Kidney (tissue), 14 donors: Measurements from ENCODE around the gene METTL2A. TPM values are rescaled to one million over a fixed set of nuclear protein-coding genes. Genes with fewer than 3 reads are reported as not detected.
"Not testable (repeated sequence)": the region's sequence is repeated elsewhere in the genome, so short reads cannot be mapped to it uniquely, and the experiment has no call there.

ENCODE experiments used
- DNase-seq, 5 donors: peaks; one replicate each; pipeline ENCODE4 v3.0.0-alpha.2; 2013 to 2020
- FAIRE-seq: peaks from 2 replicates; lab custom pipeline; 2012; peaks lifted over from hg19 to GRCh38; lab: Jason Lieb, UNC
- H3K27ac ChIP-seq, 2 donors: one replicate each; pipeline ENCODE4 v1.7.0; 2013; ENCODE audit warnings: low read depth in 2 of 2, low read length in 2 of 2, inconsistent platforms in 1 of 2
- H3K27me3 ChIP-seq: one replicate; pipeline ENCODE4 v1.7.1; 2013; ENCODE audit warnings: low read length, inconsistent platforms; ENCODE audit not compliant: control insufficient read depth, insufficient read depth
- H3K36me3 ChIP-seq, 3 donors: one replicate each; pipeline versions ENCODE4 v1.7.0 to v1.7.1; 2013; ENCODE audit warnings: low read length in 3 of 3, control low read depth in 1 of 3, inconsistent platforms in 1 of 3; ENCODE audit not compliant: insufficient read depth in 3 of 3, control insufficient read depth in 2 of 3
- H3K4me1 ChIP-seq, 3 donors: one replicate each; pipeline versions ENCODE4 v1.7.0 to v1.7.1; 2013; ENCODE audit warnings: low read length in 3 of 3, inconsistent platforms in 1 of 3, low read depth in 1 of 3; ENCODE audit not compliant: control insufficient read depth in 2 of 3, insufficient read depth in 2 of 3
- H3K4me3 ChIP-seq, 3 donors: one replicate each; pipeline versions ENCODE4 v1.7.0 to v1.8.1; 2013; ENCODE audit warnings: low read length in 3 of 3, control low read depth in 1 of 3, inconsistent platforms in 1 of 3
- H3K9ac ChIP-seq, 3 donors: one replicate each; pipeline versions ENCODE4 v1.7.0 to v1.7.1; 2013; ENCODE audit warnings: low read length in 3 of 3, control low read depth in 1 of 3, inconsistent platforms in 1 of 3
- H3K9me3 ChIP-seq, 3 donors: one replicate each; pipeline versions ENCODE4 v1.7.0 to v1.7.1; 2013; ENCODE audit warnings: low read length in 3 of 3, control low read depth in 1 of 3, inconsistent platforms in 1 of 3; ENCODE audit not compliant: control insufficient read depth in 2 of 3, insufficient read depth in 1 of 3
- intact Hi-C: fragments of 100-400 bp; cut with DNase I; formaldehyde crosslinking; loops from one replicate; pipeline ENCODE4 v1.11.1; 2022
- polyA plus RNA-seq: library from polyadenylated mRNA; stranded (reverse); fragments of 350-450 nt; fragmentation: Illumina TruSeq; extraction: RNeasy Lipid Tissue Mini Kit (QIAGEN cat#74804); gene quantifications from one replicate; pipeline ENCODE4 v1.2.3, GENCODE V29; 2014; ENCODE audit warnings: low read depth, low replicate concordance; ENCODE audit not compliant: insufficient read depth
- total RNA-seq: library from RNA; stranded (reverse); fragmentation: NEBNext Ultra II Directional; extraction: Animal tissue kit (Norgen Biotek cat#: 25700); gene quantifications from one replicate; pipeline ENCODE4 v1.2.1, GENCODE V29; 2021
- TF ChIP-seq, protein P1 (sequence below): IDR thresholded peaks from 3 replicates; pipeline ENCODE4 v1.5.1; 2012; ENCODE audit warnings: mild to moderate bottlenecking, moderate library complexity, borderline replicate concordance; ENCODE audit not compliant: insufficient read depth; ENCODE audit errors: extremely low read depth
- donor health status: control.
- donor health status: control.
- donor health status: control.
- donor health status: control.
- donor health status: control.
- donor health status: DM: yes; HTN: yes; CAD: no.
- donor health status: Normal renal cell carcinoma (clear cell type).

The METTL2A gene
- total and polyA plus RNA-seq, 2 donors from 2014 or later = 13.1 to 20.1 TPM

DNA sequence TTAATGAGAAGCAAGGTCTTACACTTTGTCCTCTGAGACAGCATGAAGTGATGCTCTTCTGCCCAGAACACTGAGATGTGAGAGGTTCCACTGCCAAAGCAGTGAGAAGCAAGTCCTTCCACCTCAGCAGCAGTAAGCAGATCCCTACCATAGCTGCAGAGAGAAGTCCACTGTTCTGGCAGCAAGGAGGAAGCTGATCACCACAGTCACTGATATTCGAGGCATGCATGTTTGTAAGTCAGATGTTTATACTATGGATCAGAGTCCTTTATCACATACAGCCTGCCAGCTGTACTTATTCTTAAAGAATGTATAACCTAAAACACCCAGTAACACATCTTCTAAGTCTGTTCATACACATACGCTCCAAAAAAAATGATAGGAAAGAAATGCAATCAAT is 18.2 kb upstream of the METTL2A start:
- Histone ChIP-seq H3K9me3 (no peaks in the 10 kb centered on the region), H3K9ac (no peak overlapping the region), H3K4me3 (no peak overlapping the region), H3K27ac (no peak overlapping the region), H3K36me3 (no peaks in the 10 kb centered on the region), H3K27me3 (no peaks in the 10 kb centered on the region), H3K4me1 (no peaks in the 10 kb centered on the region)
- DNase-seq (no peak), FAIRE-seq (no peak)
- intact Hi-C loops = no loop called here
- TF ChIP-seq, protein P1, sequence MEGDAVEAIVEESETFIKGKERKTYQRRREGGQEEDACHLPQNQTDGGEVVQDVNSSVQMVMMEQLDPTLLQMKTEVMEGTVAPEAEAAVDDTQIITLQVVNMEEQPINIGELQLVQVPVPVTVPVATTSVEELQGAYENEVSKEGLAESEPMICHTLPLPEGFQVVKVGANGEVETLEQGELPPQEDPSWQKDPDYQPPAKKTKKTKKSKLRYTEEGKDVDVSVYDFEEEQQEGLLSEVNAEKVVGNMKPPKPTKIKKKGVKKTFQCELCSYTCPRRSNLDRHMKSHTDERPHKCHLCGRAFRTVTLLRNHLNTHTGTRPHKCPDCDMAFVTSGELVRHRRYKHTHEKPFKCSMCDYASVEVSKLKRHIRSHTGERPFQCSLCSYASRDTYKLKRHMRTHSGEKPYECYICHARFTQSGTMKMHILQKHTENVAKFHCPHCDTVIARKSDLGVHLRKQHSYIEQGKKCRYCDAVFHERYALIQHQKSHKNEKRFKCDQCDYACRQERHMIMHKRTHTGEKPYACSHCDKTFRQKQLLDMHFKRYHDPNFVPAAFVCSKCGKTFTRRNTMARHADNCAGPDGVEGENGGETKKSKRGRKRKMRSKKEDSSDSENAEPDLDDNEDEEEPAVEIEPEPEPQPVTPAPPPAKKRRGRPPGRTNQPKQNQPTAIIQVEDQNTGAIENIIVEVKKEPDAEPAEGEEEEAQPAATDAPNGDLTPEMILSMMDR = no peak

- FAIRE-seq, H3K9me3 ChIP-seq, DNase-seq, H3K27me3 ChIP-seq, intact Hi-C loops, H3K27ac ChIP-seq, H3K4me1 ChIP-seq, H3K4me3 ChIP-seq, H3K36me3 ChIP-seq, H3K9ac ChIP-seq: not testable (repeated sequence)
Measured at GRCh38 chr17:62413090-62413489, 10.6 kb upstream of the METTL2A start.

DNA sequence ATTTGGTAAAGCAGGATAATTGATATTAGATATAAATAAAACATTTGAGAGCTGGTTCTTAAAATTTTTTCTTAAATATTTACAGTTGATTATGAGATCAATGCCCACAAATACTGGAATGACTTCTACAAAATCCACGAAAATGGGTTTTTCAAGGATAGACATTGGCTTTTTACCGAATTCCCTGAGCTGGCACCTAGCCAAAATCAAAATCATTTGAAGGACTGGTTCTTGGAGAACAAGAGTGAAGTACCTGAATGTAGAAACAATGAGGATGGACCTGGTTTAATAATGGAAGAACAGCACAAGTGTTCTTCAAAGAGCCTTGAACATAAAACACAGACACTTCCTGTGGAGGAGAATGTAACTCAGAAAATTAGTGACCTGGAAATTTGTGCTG is 2.5 kb downstream of the METTL2A start:
- H3K4me3 ChIP-seq, H3K27me3 ChIP-seq, FAIRE-seq, H3K9me3 ChIP-seq, DNase-seq, H3K9ac ChIP-seq, H3K27ac ChIP-seq, H3K36me3 ChIP-seq, intact Hi-C loops, H3K4me1 ChIP-seq: not testable (repeated sequence)

DNA sequence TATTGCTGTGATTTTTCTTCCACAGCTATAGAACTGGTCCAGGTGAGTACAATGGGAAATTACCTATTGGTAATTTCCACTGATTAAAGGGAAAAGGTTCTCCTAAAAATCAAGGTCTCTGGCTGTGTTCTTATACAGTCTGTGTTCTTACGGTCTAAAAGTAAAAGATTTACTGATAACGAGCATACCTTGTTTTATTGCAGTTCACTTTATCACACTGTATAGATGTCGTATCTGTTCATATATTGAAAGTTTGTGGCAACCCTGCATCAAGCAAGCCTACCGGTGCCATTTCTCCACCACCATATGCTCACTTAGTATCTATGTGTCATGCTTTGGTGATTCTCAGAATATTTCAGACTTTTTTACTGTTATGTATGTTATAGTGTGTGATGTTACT is 11.6 kb downstream of the METTL2A start:
- H3K4me3 ChIP-seq, H3K36me3 ChIP-seq, H3K9ac ChIP-seq, H3K9me3 ChIP-seq, DNase-seq, H3K27ac ChIP-seq, H3K27me3 ChIP-seq, H3K4me1 ChIP-seq, FAIRE-seq, intact Hi-C loops: not testable (repeated sequence)

- H3K36me3 ChIP-seq, H3K4me3 ChIP-seq, H3K4me1 ChIP-seq, H3K9ac ChIP-seq, H3K27ac ChIP-seq, H3K9me3 ChIP-seq, FAIRE-seq, intact Hi-C loops, H3K27me3 ChIP-seq, DNase-seq: not testable (repeated sequence)
Measured at GRCh38 chr17:62441181-62441580, 17.5 kb downstream of the METTL2A start.
